ENCODE results near the gene LRRN4CL.
A peak's percentile ranks its signal among the peaks of the same experiment; 100 is the strongest.
"Not testable (repeated sequence)": the region's sequence is repeated elsewhere in the genome, so short reads cannot be mapped to it uniquely, and the experiment has no call there.

Gene LRRN4CL

GRCh38 chr11:62689421-62690183 lies at the start of gene LRRN4CL:
LRRN4CL (minus strand) TSS chr11:62689530; CDS start chr11:62688508, 1,022 bp downstream.
- no peak for DNase-seq

DNA sequence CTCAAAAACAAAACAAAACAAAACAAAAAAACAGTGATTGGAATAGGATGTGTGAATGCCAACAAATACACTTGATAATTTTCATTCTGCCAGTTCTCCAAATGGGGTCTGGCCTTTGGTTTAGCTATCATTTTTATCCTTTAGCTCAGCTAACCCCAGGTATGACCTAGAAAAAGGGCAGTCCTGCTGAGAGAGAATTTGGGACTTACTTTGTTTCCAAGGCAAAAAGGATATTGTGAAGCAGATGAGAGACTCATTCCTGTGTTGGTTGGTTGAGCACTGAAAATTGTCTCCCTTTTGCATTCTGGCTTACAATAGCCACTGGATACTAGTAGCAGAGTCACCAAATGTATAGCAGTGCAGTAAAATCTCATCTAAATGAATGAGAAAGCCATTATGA lies 47.9 kb upstream of the LRRN4CL start:
- DNase-seq: no peak

DNA sequence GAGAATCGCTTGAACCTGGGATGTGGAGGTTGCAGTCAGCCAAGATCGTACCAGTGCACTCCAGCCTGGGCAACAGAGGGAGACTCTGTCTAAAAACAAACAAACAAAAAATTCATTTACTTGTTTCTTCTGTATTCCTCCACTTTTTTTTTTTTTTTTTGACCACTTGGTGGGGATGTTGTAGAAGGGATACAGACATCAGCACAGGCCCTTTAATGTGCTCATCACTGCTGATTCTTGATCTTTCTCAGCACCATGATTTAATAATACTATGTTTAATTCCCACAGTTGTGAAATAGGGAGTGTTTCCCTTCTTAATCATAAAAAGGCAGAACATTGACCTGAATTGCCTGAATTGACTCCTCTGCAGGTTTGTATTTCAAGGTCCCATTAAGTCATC lies 43.5 kb upstream of the LRRN4CL start:
- DNase-seq: no peak

DNA sequence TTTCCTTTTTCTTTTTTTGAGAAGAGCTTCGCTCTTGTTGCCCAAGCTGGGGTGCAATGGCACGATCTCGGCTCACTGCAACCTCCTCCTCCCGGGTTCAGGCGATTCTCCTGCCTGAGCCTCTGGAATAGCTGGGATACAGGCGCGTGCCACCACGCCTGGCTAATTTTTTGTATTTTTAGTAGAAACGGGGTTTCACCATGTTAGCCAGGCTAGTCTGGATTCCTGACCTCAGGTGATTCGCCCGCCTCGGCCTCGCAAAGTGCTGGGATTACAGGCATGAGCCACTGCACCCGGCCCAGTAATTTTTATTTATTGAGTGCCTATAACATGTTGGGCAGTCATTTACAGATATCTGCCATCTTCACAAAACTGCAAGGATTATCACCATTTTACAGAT lies 40.7 kb upstream of the LRRN4CL start:
- not testable (repeated sequence) for DNase-seq

DNA sequence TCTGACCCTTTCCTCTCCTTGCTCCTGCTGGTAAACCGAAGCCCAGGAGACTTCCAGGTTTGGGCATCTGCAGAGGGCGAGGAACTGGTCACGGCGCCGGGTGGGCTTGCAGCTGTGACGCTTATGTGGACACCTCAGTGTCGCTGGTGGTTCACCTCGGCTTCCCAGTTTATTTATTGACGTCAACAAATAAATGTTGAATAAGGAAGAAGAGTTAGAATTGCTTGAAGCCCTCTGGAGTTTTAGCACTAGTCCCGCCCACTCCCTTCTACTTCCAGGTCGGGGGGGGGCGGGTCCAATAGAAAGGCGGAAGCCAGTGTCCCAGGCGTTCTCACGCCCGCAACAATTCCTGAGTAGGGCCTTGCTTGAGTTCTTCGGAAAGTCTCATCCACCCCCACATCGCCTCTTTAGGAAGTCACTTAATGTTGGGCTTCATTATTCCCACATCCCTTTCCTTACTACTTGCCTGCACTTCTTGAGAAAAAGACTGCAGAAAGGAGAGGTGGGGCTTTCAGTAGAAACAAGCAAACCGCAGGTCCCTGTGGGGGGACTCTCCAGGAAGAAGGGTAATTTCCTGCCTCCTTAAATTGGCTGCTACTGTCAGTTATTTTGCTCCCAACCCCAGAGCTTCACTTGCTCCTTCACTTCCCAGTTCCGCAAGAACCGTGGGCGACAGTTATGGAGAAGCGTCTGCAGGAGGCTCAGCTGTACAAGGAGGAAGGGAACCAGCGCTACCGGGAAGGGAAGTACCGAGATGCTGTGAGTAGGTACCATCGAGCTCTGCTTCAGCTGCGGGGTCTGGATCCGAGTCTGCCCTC lies 39.0 kb upstream of the LRRN4CL start, which contains the start of gene TTC9C:
TSS of gene TTC9C (plus strand) at position 316 of the 818 bp plus-strand sequence. CDS start at position 679, 363 bp downstream.
- DNase-seq: peak; percentile 70

GRCh38 chr11:62727872-62728170 lies 38.5 kb upstream of the LRRN4CL start:
- DNase-seq: peak; percentile 95

DNA sequence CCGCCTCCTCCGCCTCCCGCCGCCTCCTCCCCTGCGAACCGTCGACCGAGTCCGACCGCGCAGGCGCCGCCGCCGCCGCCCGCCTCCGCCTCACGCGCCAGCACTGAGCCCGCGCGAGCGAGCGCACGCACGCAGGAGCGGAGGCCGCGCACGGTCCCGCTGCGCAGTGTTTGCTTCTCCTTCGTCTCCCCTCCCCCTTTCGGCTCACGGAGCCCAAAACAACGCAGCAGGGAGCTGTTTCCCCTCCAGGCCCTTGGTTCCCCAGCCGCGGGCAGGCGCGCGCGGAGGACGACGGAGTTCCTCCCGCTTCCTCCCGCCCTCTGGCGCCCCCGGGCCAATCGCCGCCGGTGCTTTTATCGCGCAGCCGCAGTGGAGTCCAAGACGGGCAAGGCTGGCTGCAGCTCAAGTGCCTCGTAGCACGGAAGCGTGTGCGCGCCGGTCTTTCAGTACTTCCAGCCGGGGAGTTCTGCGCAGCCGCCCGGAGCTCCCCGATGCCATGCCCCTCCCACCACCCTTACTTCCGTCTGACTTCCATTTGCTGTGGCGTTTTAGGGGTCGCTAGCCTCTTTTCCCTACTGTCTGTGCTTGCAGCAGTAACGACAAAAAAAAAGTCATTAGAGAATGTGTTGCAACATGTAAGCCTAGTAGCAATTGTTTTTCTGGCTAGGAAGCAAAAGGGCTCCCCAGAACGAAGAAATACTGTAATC lies 38.0 kb upstream of the LRRN4CL start, which contains the start of gene HNRNPUL2:
TSS of gene HNRNPUL2 (minus strand) at position 293 of the 707 bp plus-strand sequence. CDS start 301 bp downstream, outside the sequence.
- peak; percentile 98 for DNase-seq

DNA sequence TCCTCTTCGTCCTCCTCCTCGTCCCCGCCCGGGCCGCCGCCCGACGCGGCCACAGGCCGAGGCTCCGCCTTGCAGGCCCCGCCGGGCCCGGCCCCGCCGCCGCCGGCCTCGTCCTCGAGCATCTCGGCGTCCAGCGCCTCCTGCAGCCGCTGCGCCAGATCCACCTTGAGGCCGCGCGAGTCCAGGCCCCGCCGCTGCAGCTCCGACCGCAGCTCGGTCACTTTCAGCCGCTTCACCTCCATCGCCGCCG lies 37.5 kb upstream of the LRRN4CL start:
- no peak for DNase-seq

GRCh38 chr11:62726156-62726914 lies 37.0 kb upstream of the LRRN4CL start:
- DNase-seq: no peak

DNA sequence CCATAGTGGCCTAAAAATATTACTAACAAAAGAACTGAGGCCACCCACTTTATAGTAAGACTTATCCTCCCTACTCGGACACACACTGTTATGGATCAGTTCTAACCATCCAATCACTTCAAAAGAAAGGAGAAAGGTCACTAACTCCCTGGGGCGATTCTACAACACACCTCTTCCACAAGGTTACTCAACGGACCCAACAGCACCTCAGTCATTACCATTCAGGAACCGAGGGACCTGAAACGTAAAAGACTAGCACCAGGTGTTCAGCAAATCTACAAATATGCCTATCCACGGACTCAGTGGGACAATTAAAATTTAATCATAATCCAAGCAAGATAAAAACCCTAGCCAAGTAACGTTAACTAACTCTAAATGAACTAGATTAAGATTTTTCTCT lies 36.3 kb upstream of the LRRN4CL start:
- no peak for DNase-seq

DNA sequence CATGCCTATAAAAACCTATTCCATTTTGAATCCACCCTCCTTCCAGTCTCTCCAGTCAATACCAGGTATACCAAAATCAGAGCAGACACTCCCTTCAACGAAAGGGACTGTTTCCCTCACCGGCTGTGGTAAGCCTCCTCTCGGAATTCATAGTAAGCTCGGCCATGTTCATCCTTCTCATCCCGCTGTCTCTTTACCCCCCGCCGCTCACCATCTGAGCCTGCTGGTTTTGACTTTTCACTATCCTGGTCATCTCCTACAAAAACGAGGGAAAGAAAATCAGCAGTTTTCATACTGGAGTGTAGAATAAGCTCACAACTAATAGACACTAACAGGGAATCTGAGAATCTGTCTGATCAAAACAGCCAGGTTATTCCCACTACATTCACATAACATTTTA lies 34.8 kb upstream of the LRRN4CL start:
- DNase-seq: no peak

DNA sequence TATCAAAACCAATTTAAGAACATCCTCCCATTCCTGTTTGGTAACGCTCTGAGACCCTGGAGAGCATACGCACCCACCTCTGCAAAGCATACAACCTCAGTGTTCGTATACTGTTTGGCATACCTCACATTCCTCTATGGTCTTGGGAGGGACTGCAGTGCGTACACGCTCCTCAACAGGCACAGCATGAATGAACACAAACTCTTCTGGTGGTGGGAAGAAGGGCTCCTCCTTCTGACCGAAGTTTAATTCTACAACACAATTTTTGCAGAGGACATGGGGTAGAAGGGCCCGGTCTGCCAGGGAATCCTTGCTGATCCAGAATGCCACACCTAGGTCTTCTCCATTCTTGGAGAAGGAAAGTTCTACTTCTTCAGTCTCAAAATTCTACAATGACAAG lies 32.7 kb upstream of the LRRN4CL start:
- DNase-seq: no peak

DNA sequence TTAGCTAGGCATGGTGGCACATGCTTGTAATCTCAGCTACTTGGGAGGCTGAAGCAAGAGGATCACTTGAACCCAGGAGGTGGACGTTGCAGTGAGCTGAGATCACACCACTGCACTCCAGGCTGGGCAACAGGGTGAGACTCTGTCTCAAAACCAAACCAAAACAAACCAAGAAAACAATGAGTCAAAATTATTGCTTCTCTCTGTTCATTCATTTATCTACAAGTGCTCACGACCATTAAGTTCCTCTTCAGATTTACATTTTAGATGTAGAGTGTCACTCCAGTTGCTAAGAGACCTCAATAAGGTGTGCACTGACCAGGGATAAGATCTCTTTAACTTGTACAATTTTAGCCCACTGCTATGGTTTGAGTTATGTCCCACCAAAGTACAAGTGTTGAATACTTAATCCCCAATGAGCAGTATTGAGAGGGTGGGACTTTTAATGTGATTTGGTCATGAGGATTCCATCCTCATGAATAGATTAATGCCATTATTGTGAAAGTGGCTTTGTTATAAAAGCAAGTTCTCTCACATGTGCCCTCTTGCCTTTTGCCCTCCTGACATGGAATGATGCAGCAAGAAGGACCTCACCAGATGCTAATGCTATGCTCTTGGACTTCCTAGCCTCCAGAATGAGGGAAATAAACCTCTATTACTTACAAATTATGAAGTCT lies 30.1 kb upstream of the LRRN4CL start:
- DNase-seq: no peak

DNA sequence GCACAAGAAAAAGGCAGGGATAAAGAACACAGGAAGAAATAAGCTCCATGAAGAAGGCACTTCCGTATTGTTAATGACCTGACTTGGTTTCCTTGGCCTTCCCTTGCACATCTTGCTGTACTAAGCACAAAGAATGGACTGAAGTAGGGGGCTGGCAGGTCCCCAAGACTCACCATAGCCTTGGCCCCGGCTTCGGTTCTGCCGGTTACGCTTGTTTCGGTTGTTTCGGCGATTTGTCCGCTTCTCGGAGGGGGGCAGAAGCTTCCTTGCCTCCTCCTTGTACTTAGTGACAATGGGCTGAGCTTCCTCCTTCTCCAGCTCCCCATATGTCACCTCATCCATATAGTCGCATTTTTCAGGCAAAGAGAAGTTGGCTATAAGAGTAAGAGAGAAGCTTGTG lies 27.5 kb upstream of the LRRN4CL start:
- no peak for DNase-seq

DNA sequence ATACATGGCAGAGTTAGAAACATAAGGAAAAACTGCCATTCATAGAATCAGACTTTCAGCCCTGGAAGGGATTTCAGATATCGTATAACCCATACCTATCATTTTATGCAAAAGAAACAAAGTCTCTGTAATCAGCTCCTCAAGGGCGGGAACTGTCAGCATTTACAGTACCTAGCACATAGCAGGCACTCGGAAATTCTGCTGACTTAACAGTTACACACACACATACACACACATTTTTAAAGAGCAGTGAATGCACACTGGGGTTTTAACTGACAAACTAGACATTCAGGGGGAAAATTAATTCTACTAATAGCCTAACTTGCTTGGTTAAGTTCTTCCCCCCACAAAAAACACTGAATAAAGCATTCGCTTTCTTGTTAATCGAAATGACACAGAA lies 26.9 kb upstream of the LRRN4CL start:
- DNase-seq: no peak

DNA sequence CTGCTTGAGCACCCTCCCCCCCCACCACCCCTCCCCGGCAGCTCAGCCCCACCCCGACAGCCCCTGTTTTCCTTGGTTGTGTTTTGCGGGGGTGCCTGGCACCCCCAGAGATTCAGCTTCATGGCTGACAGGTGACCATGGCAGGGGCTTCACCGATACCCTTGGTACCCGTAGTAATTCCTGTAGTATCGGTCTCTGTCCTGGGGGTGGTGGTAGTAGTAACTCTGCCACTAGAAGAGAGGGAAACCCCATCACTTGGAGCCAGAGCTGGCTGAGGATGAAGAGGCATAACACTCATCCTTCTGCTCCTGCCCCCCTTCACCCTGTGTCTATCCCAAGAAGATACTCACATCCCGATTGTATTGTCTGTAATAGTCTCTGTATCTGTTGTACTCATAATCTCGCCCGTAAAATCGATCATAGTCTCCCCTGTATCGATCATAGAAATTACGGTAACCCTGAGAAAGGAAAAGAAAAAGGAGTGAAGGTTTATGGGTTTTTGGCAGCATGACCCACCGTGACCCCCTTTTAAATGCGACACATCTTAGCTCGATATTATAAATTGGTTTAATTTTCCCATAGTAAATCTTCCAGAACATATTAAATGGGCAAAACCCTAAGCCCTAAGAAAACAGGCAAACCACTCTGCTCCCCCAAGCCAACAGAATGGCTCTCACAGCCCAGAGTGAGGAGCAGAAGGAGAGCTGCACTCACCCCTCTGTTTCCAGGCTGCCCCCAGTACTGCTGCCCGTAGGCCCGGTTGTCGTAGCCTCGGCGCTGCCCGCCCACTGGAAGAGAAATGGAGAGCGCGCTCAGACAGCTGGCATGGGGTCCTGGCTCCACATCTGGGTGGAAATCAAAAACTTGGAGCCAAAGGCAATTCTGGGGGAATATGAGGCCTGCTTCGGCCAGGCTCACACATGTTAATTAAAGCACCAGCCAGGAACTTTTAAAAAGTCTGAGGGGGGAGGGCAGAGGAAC lies 26.1 kb upstream of the LRRN4CL start:
- no peak for DNase-seq

DNA sequence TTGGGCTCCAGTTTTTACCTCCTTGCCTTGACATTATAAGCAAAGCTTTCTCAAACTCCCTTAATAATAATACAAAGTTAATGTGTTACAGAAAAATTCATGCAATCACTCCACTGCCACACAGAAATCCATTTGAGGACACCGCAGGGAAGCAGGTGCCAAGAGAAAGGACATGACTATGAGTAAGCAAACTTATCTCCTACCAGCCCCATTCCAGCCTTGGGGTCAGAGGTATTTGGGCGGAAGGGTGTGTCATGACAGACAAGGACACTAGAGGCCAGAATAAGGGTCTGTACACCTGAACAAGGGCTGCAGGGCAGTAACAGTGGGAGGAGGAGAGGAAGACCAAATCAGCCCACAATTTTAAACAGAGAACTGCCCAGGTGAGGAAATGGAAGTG lies 24.0 kb upstream of the LRRN4CL start:
- DNase-seq: no peak

DNA sequence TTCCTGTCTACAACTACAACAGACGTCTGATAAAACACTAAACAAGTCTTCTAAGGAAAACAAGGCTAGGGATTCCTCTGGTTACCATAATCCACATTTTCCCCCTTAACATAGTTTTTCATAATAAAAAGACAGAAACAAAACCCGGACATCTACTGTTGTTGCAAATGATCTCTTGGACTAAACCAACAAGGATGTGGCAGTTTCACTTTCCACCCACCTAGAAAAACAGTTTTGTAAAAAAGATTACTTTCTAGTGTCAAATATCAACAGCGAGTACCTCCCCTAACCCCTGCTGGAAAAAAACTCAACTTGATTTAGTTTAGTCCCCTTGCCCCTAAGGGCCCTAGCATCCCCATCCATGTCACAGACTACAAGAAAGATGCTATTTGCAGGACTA lies 23.5 kb upstream of the LRRN4CL start:
- no peak for DNase-seq

DNA sequence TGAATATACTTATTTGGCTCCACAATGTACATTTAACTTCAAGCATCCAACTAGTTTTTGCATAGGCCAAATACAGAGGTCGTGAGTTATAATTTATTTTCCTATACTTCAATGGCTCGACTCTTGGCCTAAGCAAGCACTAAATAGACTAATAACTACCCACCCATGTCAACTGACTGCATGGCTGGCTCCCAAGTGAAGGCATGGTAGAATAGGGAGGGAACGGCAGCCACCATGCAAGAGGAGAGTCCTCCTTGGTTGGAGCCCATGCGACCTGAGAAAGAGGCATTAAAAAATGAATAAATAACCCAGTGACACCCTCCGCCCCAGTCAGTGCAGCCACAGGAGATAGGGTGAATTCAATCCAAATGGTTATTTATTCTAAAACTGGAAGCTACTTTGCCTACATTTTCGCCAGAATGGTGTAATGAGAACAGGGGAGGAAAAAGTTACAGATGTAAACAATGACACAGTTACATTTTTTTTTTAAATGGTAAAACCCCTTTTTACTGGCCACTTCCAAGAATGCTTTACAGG lies 23.0 kb upstream of the LRRN4CL start:
- no peak for DNase-seq

DNA sequence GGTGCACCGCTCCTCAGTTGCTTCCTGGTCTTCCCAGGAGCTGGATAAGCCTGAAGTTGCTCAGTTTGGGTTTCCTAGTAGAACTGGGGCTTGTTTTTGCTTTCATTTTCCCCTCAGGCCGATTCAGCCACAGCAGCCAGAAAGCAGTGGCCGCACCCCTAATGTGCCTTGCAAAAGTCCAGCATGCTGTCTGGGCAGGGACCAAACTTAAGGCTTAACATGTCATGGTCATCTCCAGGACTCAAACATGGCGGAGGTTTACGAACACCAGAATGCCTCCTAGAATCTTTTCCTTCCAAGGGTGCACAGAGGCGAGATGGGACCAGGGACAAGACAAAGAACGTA lies 20.6 kb upstream of the LRRN4CL start:
- no peak for DNase-seq
